SU-DHL-6 (cell line): ENCODE measurements around the gene CPE.

Experiments
- H2AFZ ChIP-seq: fragments of 200-600 bp; sonication (generic); 2 replicates; pipeline ENCODE4 v1.6.1; 2014; ENCODE audit warnings: low read depth, mild to moderate bottlenecking, moderate library complexity, mixed read lengths, antibody characterized with exemption, low read length; ENCODE audit not compliant: severe bottlenecking
- H3F3A ChIP-seq: fragments of 200-600 bp; shearing (Covaris generic); 2 replicates; pipeline ENCODE4 v1.6.0; 2016; ENCODE audit warnings: antibody characterized with exemption, mild to moderate bottlenecking; ENCODE audit not compliant: insufficient read depth
- H3K27ac ChIP-seq: fragments of 200-600 bp; sonication (generic); 2 replicates; pipeline ENCODE4 v1.5.1; 2016; ENCODE audit warnings: low read depth, mild to moderate bottlenecking, low read length, moderate library complexity, mixed read lengths
- H3K27me3 ChIP-seq: fragments of 200-600 bp; sonication (generic), shearing (Covaris generic); 2 replicates; pipeline ENCODE4 v1.6.0; 2014; ENCODE audit warnings: mild to moderate bottlenecking, low read length
- H3K36me3 ChIP-seq: fragments of 200-600 bp; sonication (generic); 2 replicates; pipeline ENCODE4 v1.6.1; 2014; ENCODE audit warnings: mild to moderate bottlenecking, low read length, mixed read lengths
- H3K4me2 ChIP-seq: fragments of 300-600, 200-600 bp; shearing (Covaris generic), sonication (generic); 2 replicates; pipeline ENCODE4 v1.6.0; 2014; ENCODE audit warnings: low read length, low read depth, mild to moderate bottlenecking; ENCODE audit not compliant: poor library complexity, severe bottlenecking
- H3K4me3 ChIP-seq: fragments of 200-600 bp; sonication (generic); 2 replicates; pipeline ENCODE4 v1.5.1; 2014; ENCODE audit warnings: antibody characterized with exemption, low read length, mild to moderate bottlenecking, mixed read lengths; ENCODE audit not compliant: insufficient read depth, poor library complexity, severe bottlenecking
- H3K79me2 ChIP-seq: fragments of 200-600 bp; sonication (generic); 2 replicates; pipeline ENCODE4 v1.6.1; 2014; ENCODE audit warnings: mild to moderate bottlenecking, low read length, moderate library complexity; ENCODE audit not compliant: insufficient read depth
- H3K9ac ChIP-seq: fragments of 200-600 bp; sonication (generic); 2 replicates; pipeline ENCODE4 v1.7.0; 2014; ENCODE audit warnings: mild to moderate bottlenecking, low read length
- H3K9me2 ChIP-seq: fragments of 200-600 bp; sonication (generic); replicated peaks from 2 replicates; pipeline ENCODE4 v1.6.1; 2014; ENCODE audit warnings: low read length; ENCODE audit not compliant: insufficient read depth
- H3K9me3 ChIP-seq: fragments of 200-600 bp; sonication (generic); 2 replicates; pipeline ENCODE4 v1.6.1; 2014; ENCODE audit warnings: low read length, mixed read lengths; ENCODE audit not compliant: insufficient read depth
- H4K20me1 ChIP-seq: fragments of 200-600 bp; sonication (generic); 2 replicates; pipeline ENCODE4 v1.6.1; 2014; ENCODE audit warnings: low read depth, mild to moderate bottlenecking, antibody characterized with exemption, low read length, moderate library complexity, mixed read lengths
- EZH2phosphoT487 ChIP-seq: fragments of 200-600 bp; sonication (generic), shearing (Covaris generic); conservative IDR thresholded peaks from 2 replicates; pipeline ENCODE4 v1.6.1; 2018; ENCODE audit warnings: mild to moderate bottlenecking, antibody characterized with exemption, low read length, moderate library complexity, mixed read lengths
- TF ChIP-seq, protein P1 (sequence below): fragments of 200-600 bp; sonication (generic); IDR thresholded peaks from one replicate; pipeline ENCODE4 v1.5.1; 2017; ENCODE audit warnings: antibody characterized with exemption, mild to moderate bottlenecking, low read length, moderate library complexity; ENCODE audit not compliant: insufficient read depth, poor library complexity, severe bottlenecking

Gene CPE

GRCh38 chr4:165443276-165443675, 64.5 kb downstream of the CPE start:
- H3K4me3 ChIP-seq: no peak overlapping the region
- no peak overlapping the region for H2AFZ ChIP-seq
- no peak overlapping the region for H3K9ac ChIP-seq
- no peak overlapping the region for H3K27ac ChIP-seq
- H3K9me3 ChIP-seq: no peaks in the 10 kb centered on the region
- H4K20me1 ChIP-seq: no peaks in the 10 kb centered on the region
- H3K4me2 ChIP-seq: no peak overlapping the region
- no peaks in the 10 kb centered on the region for H3K27me3 ChIP-seq
- H3K9me2 ChIP-seq: no peaks in the 10 kb centered on the region
- TF ChIP-seq EZH2phosphoT487: no peak
- TF ChIP-seq, protein P1, sequence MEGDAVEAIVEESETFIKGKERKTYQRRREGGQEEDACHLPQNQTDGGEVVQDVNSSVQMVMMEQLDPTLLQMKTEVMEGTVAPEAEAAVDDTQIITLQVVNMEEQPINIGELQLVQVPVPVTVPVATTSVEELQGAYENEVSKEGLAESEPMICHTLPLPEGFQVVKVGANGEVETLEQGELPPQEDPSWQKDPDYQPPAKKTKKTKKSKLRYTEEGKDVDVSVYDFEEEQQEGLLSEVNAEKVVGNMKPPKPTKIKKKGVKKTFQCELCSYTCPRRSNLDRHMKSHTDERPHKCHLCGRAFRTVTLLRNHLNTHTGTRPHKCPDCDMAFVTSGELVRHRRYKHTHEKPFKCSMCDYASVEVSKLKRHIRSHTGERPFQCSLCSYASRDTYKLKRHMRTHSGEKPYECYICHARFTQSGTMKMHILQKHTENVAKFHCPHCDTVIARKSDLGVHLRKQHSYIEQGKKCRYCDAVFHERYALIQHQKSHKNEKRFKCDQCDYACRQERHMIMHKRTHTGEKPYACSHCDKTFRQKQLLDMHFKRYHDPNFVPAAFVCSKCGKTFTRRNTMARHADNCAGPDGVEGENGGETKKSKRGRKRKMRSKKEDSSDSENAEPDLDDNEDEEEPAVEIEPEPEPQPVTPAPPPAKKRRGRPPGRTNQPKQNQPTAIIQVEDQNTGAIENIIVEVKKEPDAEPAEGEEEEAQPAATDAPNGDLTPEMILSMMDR: no peak
- no peaks in the 10 kb centered on the region for H3K79me2 ChIP-seq
- H3K36me3 ChIP-seq: no peaks in the 10 kb centered on the region
- H3F3A ChIP-seq: no peaks in the 10 kb centered on the region

DNA sequence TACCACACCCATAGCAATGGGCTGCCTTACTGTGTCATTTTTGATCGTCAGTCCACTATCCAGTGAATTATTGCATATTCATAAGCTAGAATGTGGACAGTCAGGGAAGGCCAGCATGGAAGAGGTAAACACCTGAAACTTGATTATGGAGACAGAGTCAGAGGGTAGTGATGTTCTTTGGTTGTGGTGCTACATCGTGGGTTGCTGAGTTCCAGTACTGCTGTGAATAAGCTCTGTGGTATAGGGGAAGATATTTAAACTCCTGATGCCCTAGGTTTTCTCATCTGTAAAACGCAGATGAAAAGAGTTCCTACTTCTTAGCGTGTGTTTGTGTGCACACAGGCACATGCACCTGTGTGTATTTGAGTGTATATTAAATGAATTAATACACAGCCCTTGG, 69.9 kb downstream of the CPE start:
- no peak overlapping the region for H3K9ac ChIP-seq
- H3K27me3 ChIP-seq: no peaks in the 10 kb centered on the region
- H3K36me3 ChIP-seq: no peaks in the 10 kb centered on the region
- H3K27ac ChIP-seq: no peak overlapping the region
- no peak for TF ChIP-seq EZH2phosphoT487
- TF ChIP-seq, protein P1: no peak
- H3K9me2 ChIP-seq: no peaks in the 10 kb centered on the region
- no peak overlapping the region for H3K4me3 ChIP-seq
- no peaks in the 10 kb centered on the region for H3K9me3 ChIP-seq
- no peak overlapping the region for H2AFZ ChIP-seq
- no peaks in the 10 kb centered on the region for H3F3A ChIP-seq
- no peaks in the 10 kb centered on the region for H3K79me2 ChIP-seq
- H3K4me2 ChIP-seq: no peak overlapping the region
- H4K20me1 ChIP-seq: no peaks in the 10 kb centered on the region

- no peak overlapping the region for H2AFZ ChIP-seq
Measured at GRCh38 chr4:165449333-165449732, 70.5 kb downstream of the CPE start.

More at GRCh38 chr4:165449333-165449732, 70.5 kb downstream of the CPE start:
- H3F3A ChIP-seq: no peaks in the 10 kb centered on the region
- H3K79me2 ChIP-seq: no peaks in the 10 kb centered on the region
- H3K9me2 ChIP-seq: no peaks in the 10 kb centered on the region
- no peak overlapping the region for H3K4me2 ChIP-seq
- no peaks in the 10 kb centered on the region for H3K9me3 ChIP-seq
- H3K36me3 ChIP-seq: no peaks in the 10 kb centered on the region
- no peaks in the 10 kb centered on the region for H3K27me3 ChIP-seq
- H3K27ac ChIP-seq: no peak overlapping the region
- H3K9ac ChIP-seq: no peak overlapping the region
- no peaks in the 10 kb centered on the region for H4K20me1 ChIP-seq
- no peak overlapping the region for H3K4me3 ChIP-seq
- TF ChIP-seq, protein P1: no peak
- no peak for TF ChIP-seq EZH2phosphoT487
